Measurements from ENCODE around the gene HOMER1. TPM values are rescaled to one million over a fixed set of nuclear protein-coding genes. Genes with fewer than 3 reads are reported as not detected.

Gene HOMER1
- total RNA-seq, 1 donor from 2014 or later = 29.3 TPM

DNA sequence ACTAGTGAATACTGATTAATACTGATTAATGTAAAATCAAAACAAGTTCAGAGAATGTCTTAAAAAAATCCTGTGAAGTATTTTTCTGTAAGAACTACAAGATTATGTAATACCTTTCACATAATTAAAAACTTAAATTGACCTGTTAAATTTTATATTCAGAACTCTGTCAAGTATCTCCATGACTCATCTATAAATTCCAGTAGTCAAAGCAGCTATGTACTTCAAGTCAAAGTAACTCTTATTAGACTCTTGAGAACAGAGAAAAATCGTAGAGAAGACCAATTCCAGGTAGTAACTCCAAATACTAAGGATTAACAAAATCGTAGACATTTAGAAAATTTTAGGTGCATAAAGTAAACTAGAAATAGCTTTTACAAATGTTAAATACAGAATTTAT lies 77.1 kb downstream of the HOMER1 start:
- TF ChIP-seq, protein P1, sequence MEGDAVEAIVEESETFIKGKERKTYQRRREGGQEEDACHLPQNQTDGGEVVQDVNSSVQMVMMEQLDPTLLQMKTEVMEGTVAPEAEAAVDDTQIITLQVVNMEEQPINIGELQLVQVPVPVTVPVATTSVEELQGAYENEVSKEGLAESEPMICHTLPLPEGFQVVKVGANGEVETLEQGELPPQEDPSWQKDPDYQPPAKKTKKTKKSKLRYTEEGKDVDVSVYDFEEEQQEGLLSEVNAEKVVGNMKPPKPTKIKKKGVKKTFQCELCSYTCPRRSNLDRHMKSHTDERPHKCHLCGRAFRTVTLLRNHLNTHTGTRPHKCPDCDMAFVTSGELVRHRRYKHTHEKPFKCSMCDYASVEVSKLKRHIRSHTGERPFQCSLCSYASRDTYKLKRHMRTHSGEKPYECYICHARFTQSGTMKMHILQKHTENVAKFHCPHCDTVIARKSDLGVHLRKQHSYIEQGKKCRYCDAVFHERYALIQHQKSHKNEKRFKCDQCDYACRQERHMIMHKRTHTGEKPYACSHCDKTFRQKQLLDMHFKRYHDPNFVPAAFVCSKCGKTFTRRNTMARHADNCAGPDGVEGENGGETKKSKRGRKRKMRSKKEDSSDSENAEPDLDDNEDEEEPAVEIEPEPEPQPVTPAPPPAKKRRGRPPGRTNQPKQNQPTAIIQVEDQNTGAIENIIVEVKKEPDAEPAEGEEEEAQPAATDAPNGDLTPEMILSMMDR (conservative IDR thresholded peaks at IDR 0.05) = no peak
- Mint-ChIP-seq H3K9me3 (no peaks in the 10 kb centered on the region), H3K27ac (ENCODE audit: unreplicated experiment) (no peak overlapping the region), H3K27me3 (ENCODE audit: low read depth) (no peaks in the 10 kb centered on the region), H3K4me1 (no peaks in the 10 kb centered on the region), H3K4me3 (no peak overlapping the region), H3K36me3 (ENCODE audit: low read depth) (peaks cover 7% of the 10 kb centered on the region)
- DNase-seq (ENCODE audit: low read depth, low spot score) = no peak

DNA sequence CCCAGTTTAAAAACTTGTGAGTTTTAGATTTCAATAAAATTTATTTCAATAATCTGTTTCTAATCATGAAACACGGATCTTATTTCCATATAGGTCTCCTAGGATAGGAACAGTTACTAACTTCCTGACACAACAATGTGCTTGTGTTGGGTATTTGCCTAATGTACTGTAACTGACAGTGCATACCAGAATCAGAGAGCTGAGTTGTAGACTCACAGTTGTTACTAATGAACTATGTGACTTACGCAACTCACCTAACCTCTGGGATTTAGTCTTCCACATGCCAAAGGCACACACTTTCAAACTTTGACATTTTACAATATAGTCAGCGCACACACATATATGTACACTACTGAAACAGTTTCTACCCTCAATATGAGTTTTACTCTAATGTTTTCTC lies 77.7 kb downstream of the HOMER1 start:
- peaks cover 11% of the 10 kb centered on the region for H3K36me3 Mint-ChIP-seq (ENCODE audit: low read depth)
- DNase-seq (ENCODE audit: low read depth, low spot score) = no peak
- no peak overlapping the region for H3K27ac Mint-ChIP-seq (ENCODE audit: unreplicated experiment)
- H3K27me3 Mint-ChIP-seq (ENCODE audit: low read depth) = no peaks in the 10 kb centered on the region
- no peaks in the 10 kb centered on the region for H3K9me3 Mint-ChIP-seq
- no peaks in the 10 kb centered on the region for H3K4me1 Mint-ChIP-seq
- H3K4me3 Mint-ChIP-seq = no peak overlapping the region
- TF ChIP-seq, protein P1 (conservative IDR thresholded peaks at IDR 0.05) = no peak

DNA sequence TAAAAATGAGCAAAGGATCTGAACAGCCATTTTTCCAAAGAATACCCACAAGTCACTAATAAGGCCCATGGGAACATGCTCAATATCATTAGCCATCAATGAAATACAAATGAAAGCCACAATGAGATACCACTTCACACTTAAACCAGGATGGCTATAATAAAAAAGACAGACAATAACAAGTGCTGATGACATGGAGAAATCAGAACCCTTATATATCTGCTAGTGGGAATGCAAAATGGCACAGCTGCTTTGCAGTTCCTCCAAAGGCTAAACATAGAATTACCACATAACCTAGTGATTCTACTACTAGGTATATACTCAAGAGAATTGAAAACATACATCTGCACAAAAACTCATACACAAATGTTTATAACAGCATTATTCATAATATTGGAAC lies 83.7 kb downstream of the HOMER1 start:
- TF ChIP-seq, protein P1 (conservative IDR thresholded peaks at IDR 0.05) = no peak
- DNase-seq (ENCODE audit: low read depth, low spot score) = no peak
- Mint-ChIP-seq H3K36me3 (ENCODE audit: low read depth) (peaks cover 16% of the 10 kb centered on the region), H3K9me3 (no peaks in the 10 kb centered on the region), H3K27me3 (ENCODE audit: low read depth) (no peaks in the 10 kb centered on the region), H3K4me1 (no peaks in the 10 kb centered on the region), H3K27ac (ENCODE audit: unreplicated experiment) (no peak overlapping the region), H3K4me3 (no peak overlapping the region)

DNA sequence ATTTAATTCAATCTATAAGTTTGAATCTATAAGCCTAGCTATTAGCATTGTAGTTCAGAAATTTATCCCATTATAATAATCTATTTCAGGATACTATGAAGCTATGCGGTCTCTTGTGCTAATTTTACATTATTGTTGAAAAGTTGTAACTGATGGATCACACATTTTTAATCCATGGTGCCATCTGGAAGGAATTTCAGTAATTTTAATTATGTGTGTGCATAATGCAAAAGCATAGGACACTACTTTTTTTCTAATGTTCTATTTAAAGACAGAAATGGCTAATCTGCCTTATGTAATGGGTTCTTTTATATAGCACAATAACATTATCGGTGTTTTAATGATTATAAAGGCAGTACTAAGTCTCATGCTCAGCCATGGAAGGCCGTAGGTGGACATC lies 90.6 kb downstream of the HOMER1 start:
- Mint-ChIP-seq H3K27me3 (ENCODE audit: low read depth) (no peaks in the 10 kb centered on the region), H3K4me3 (no peak overlapping the region), H3K4me1 (no peaks in the 10 kb centered on the region), H3K9me3 (no peaks in the 10 kb centered on the region), H3K27ac (ENCODE audit: unreplicated experiment) (no peak overlapping the region), H3K36me3 (ENCODE audit: low read depth) (peaks cover 3% of the 10 kb centered on the region)
- DNase-seq (ENCODE audit: low read depth, low spot score) = no peak
- TF ChIP-seq, protein P1 (conservative IDR thresholded peaks at IDR 0.05) = no peak

DNA sequence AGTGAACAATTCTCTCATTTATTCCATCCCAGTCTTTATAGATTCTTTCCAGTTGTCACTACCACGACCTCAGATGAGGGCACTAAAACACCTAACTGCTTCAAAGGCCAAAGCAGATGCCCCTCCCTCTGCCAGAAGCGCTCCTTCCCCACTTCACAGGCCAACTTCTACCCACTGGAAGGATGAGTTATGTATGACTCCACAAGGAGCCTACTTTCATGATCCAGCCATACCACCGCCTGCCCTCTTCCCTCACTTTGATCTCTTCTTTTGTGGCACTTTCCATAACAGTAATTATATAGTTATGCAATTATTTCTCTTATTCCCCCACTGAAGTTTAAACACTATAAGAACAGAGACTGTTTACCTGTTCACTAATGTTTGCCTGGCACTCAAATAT lies 93.7 kb downstream of the HOMER1 start:
- no peak for DNase-seq (ENCODE audit: low read depth, low spot score)
- H3K27me3 Mint-ChIP-seq (ENCODE audit: low read depth) = no peaks in the 10 kb centered on the region
- TF ChIP-seq, protein P1 (conservative IDR thresholded peaks at IDR 0.05) = no peak
- no peak overlapping the region for H3K4me3 Mint-ChIP-seq
- no peak overlapping the region for H3K27ac Mint-ChIP-seq (ENCODE audit: unreplicated experiment)
- no peaks in the 10 kb centered on the region for H3K9me3 Mint-ChIP-seq
- no peaks in the 10 kb centered on the region for H3K36me3 Mint-ChIP-seq (ENCODE audit: low read depth)
- no peaks in the 10 kb centered on the region for H3K4me1 Mint-ChIP-seq

DNA sequence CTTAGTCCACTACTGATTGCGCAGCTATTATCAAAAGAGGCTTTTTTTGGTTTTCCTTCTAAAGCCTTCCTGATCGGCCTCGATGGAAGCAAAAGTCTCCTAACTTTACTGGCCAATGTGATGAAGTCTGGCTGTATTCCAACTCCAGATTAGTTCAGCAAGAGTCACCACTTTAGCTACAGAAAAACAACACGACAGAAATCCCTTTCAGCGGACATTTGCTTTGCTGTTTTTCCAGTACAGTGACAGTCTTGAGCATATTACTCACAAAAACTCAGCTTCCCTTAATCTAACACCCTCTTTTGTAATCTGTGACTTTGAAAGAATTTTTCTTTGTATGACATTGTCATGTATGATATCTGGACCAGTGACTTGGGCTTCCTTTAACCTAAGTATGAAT lies 95.7 kb downstream of the HOMER1 start:
- Mint-ChIP-seq H3K27ac (ENCODE audit: unreplicated experiment) (no peak overlapping the region), H3K9me3 (no peaks in the 10 kb centered on the region), H3K4me1 (no peaks in the 10 kb centered on the region), H3K4me3 (no peak overlapping the region), H3K36me3 (ENCODE audit: low read depth) (no peaks in the 10 kb centered on the region), H3K27me3 (ENCODE audit: low read depth) (no peaks in the 10 kb centered on the region)
- no peak for DNase-seq (ENCODE audit: low read depth, low spot score)
- TF ChIP-seq, protein P1 (conservative IDR thresholded peaks at IDR 0.05) = no peak

Data from neural crest cell (in vitro differentiated cells).